ENCODE data around the gene SOCS6.

The SOCS6 gene

GRCh38 chr18:70289351-70290312, 787 bp downstream of the SOCS6 start:
- no peak for DNase-seq

DNA sequence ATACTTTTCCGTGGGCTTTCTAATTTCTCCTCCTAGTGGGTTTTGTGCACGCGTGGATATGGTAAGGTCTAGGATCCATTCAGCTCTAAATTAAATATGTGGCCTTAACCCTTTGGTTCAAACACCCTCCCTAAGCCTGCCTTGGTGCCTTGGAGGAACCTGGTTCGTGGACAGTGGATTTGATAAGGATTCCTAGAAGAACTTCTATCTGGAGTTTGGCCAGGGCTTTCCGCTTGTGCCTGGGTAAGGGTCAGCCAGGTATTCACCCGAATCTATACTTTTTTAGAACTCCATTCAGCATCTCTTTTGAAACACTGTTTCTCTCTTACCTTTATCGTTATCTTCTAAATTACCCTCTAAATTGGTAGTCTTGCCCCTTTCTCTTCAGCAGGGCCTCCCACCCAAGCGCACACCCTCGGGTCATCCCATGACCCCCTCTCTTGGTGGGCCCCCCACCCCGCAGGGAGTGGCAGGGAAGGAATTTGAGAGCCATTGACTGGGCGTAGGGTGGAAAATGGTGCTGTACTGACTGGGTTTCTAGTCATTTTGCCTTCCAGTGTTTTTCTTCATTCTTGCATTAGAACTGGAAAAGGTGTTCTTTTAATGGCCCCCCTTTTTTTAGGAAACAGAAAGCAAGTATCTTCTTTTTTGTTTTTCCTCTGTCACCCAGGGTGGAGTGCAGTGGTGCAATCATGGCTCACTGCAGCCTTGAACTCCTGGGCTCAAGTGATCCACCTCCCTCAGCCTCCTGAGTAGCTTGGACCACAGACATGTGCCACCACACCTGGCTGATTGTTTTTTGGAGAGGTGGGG, 1.8 kb downstream of the SOCS6 start:
- no peak for DNase-seq

DNA sequence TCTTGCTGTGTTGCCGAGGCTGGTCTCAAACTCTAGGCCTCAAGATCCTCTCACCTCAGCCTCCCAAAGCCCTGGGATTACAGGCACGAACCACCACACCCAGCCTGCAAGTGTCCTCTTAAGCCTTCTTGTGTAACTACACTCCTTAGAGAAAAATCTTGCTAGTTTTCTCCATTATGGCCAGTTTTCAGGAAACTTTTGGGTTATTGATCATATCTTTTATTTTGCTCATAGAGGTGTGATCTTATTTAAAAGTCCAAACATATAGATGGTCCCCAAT, 2.4 kb downstream of the SOCS6 start:
- DNase-seq = no peak

DNA sequence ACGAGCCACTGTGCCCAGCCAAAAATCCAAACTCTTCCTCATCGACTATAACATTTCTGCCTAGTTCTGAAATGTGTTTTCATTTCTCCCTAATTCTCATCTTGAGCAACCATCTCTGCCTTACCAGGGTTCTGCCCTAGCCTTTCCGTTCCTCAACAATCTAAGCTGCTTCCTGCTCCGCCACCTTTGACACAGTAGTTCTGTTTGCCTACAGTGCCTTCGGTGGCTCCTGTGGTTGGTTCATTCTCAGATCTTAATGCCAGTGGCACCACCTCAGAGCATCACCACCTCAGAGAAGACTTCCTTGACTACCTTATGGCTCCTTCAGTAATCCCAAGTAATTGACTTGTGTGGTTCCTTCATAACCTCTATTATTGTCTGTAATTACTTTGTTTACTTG, 3.8 kb downstream of the SOCS6 start:
- DNase-seq = no peak

GRCh38 chr18:70293166-70293565, 4.3 kb downstream of the SOCS6 start:
- DNase-seq = no peak

DNA sequence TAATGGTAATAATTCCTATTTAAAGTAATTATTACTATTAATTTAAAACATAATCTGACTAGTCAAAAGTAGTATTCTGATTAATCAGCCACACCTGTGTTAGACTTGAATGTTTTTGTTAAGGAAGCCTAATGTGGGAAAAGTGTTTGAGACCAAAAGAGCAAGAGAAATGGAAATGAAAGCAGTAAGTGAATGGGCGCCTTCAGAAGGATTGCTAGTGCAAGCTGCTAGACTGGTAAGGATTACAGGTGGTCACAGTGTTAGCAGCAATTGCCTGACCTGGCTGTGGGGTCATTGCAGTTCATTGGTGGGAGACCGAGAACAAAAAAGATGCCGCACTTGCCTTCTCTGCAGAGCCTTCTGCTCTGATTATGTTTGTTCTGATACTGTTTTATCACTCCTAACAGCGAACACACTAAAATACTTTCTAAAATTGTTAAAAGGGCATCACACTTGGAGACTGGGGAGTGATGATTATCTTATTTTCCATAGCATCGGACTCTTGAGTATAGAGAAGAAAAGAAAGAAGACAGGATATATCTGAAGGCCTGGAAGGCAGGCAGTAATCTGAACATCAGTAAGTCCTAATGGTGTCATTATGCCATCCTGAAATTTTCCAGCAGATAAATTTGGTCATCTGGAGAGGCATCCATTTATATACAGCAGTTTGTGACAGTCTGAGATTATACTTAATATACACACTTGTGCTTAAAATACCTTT, 5.8 kb downstream of the SOCS6 start:
- DNase-seq = no peak

- DNase-seq = no peak
These were observed 6.6 kb downstream of the SOCS6 start for GRCh38 chr18:70295192-70296188.

- DNase-seq = no peak
These were observed 7.4 kb downstream of the SOCS6 start for GRCh38 chr18:70296289-70296688.

DNA sequence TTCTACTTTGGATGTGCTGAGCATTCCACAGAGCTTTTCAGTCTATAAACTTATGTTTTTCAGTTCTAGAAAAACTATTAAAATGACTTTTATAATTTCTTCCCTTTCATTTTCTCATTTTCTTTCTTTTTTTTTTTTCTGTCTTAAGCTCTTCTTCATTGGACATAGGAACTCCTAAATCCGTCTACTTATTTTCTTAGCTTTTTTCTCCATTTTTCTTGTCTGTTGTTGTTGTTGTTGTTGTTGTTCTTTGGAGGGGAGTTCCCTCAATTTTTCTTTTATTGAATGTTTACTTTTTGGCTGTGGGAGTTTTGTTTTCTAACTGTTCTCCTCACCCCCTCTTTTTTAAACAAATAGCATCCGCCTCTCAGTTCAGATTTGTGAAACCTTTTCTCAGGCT, 7.9 kb downstream of the SOCS6 start:
- DNase-seq = no peak

GRCh38 chr18:70299393-70299792, 10.5 kb downstream of the SOCS6 start:
- no peak for DNase-seq

- no peak for DNase-seq
These were observed 12.8 kb downstream of the SOCS6 start for GRCh38 chr18:70301667-70302066.

DNA sequence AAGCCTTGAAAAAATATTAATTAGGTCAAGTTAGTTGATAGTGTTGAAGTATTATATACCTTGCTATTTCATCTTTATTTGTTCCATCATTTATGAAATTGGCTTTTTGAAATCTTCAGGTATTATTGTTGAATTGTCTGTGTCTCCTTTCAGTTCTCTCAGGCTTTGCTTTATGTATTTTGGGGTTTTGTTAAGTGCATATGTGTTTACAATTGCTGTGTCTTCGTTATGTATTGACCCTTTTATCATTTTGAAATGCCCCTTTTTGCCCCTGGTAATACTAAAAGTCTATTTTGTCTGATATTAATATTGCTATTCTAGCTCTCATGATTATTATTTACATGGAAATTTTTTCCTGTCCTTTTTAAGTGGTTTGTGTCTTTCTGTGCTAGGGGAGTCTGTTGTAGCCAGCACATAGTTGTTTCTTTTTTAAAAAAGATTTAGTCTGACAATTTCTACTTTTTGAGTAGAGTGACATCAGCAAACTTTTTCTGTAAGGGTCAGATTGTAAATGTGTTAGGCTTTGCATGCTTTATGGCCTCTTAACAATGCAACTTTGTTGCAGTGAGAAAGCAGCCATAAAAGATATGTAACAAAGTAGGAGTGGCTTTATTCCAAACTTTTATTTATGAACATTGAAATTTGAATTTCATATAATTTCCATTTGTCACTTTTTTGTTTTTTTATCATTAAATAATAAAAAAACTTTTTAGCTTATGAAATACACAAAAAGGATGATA, 19.9 kb downstream of the SOCS6 start:
- DNase-seq = no peak

GRCh38 chr18:70310560-70311320, 21.9 kb downstream of the SOCS6 start:
- DNase-seq = no peak

DNA sequence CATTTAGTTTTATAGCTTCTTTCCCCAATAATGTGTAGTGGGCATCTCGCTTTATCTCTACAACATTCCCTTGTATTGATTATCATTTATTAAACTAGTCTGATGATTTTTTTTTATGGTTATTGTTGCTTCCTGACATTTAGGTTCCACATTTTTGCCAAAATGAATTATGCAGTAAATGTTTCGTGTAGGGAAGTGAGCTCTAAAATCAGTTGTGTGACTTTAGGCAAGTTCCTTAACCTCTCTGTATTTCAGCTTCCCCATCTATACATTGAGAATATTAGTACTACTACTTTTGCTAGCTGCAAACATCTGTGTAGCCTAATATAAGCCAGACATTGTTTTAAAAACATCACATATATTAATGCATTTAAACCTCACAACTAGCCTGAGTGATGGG, 22.9 kb downstream of the SOCS6 start:
- no peak for DNase-seq

- no peak for DNase-seq
These were observed 24.8 kb downstream of the SOCS6 start for GRCh38 chr18:70313640-70314039.

DNA sequence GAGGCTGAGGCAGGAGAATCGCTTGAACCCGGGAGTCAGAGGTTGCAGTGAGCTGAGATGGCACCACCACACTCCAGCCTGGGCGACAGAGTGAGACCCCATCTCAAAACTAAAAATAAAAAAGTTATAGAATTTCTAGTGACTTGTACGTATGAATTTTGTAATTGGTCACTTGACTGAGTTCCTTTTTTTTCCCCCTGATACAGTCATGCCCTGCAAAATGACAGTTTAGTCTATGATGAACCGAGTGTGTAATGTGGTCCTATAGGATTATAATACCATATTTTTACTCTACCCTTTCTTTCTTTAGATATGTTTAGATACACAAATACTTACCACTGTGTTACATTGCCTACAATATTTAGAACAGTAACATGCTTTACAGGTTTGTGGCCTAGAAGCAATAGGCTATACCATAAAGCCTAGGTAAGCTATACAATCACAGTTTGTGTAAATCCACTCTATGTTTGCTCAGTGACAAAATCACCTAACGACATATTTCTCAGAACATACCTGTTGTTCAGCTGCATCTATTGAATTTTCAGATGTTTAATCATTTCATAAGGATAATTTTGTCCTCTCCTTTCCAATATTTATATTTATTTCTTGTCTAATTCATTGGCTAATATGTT, 25.4 kb downstream of the SOCS6 start:
- no peak for DNase-seq

DNA sequence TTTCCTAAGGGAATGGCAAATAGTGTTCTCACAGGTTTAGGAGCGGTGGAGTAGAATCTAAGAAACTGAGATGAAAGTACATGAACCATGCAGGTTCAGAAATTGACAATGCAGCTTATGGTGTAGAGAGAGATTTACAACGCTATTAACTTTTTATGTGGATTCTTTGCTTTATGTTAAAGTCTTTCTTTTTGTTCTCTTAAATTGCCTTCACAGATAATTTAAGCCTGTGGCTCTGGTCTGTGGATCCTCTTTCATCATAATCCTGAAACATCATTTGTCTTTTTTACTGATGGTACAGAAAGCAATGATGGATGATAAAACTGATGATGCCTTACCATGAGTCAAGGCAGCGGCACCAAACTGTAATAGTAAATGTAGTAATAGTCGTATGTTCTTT, 30.3 kb downstream of the SOCS6 start:
- DNase-seq = no peak

DNA sequence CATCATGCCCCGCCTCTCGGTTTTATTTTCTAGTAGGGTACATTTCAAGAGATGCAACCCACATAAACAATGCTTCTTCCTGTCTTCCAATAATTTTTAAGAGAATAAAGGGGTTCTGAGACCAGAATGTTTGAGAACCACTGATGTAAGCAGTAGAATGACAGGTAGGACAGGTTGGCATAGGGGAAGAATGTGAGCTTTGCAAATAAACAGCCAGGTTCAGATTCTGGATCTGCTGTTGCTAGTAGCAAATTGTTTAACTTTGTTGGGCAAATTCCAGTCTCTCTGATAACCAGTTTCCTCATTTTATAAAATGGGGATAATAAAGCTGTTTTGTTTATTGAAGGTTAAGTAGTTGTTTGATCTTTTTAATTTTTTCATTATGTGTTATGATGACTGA, 32.8 kb downstream of the SOCS6 start:
- DNase-seq = no peak

DNA sequence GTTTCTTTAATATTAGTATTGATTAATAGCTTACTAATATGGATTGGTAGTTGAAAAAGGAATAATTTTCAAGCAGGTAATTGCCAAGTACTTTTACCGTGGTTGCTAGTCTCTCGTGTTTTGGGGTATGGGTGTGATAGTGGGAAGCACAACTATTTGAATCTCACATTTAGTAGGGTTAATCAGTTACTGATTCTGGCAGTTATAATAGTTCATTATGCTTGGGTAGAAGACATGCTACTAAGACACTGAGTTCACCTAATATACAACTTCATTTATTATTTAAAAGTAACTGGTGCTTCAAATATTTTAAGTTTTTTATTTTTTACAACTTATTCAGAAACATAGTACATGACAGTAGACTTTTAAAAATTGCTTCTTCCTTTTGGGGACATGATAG, 33.5 kb downstream of the SOCS6 start:
- DNase-seq = no peak

DNA sequence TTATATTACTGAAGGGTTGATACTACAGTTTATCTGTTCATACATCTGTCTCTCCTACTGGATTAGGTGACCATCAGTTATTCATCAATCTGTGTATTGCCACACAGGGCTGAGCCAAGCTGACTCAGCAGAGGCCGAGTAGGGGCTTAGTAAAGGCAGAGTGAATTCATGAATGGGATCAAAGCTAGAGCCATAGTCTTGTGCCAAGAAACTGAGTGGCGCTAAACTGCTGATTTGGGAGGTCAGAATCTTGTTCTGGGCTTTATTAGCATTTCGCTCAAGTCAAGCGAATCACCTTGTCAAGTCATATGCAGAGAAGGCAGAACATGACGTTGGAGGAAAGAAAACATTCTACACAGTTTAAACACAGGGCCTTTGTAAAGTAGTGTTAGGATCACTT, 34.1 kb downstream of the SOCS6 start:
- DNase-seq = no peak

All from SIG-M5 (cell line).